Measurements from ENCODE around the gene SPIRE1.

GRCh38 chr18:12518832-12519531, 138.9 kb downstream of the SPIRE1 start:
- TF ChIP-seq GATA2 (IDR thresholded peaks at IDR 0.05; ENCODE audit: low read depth, low read length) (no peak), GATA3 (IDR thresholded peaks at IDR 0.05; ENCODE audit: low read depth, low read length) (no peak)
